ENCODE measurements around the gene ADD2. TPM values are rescaled to one million over a fixed set of nuclear protein-coding genes. Genes with fewer than 3 reads are reported as not detected.
A peak's percentile ranks its signal among the peaks of the same experiment; 100 is the strongest.
"Not testable (repeated sequence)": the region's sequence is repeated elsewhere in the genome, so short reads cannot be mapped to it uniquely, and the experiment has no call there.

Gene ADD2, protein sequence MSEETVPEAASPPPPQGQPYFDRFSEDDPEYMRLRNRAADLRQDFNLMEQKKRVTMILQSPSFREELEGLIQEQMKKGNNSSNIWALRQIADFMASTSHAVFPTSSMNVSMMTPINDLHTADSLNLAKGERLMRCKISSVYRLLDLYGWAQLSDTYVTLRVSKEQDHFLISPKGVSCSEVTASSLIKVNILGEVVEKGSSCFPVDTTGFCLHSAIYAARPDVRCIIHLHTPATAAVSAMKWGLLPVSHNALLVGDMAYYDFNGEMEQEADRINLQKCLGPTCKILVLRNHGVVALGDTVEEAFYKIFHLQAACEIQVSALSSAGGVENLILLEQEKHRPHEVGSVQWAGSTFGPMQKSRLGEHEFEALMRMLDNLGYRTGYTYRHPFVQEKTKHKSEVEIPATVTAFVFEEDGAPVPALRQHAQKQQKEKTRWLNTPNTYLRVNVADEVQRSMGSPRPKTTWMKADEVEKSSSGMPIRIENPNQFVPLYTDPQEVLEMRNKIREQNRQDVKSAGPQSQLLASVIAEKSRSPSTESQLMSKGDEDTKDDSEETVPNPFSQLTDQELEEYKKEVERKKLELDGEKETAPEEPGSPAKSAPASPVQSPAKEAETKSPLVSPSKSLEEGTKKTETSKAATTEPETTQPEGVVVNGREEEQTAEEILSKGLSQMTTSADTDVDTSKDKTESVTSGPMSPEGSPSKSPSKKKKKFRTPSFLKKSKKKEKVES
- polyA plus RNA-seq (ENCODE audit: insufficient read length), result 3.0 TPM

DNA sequence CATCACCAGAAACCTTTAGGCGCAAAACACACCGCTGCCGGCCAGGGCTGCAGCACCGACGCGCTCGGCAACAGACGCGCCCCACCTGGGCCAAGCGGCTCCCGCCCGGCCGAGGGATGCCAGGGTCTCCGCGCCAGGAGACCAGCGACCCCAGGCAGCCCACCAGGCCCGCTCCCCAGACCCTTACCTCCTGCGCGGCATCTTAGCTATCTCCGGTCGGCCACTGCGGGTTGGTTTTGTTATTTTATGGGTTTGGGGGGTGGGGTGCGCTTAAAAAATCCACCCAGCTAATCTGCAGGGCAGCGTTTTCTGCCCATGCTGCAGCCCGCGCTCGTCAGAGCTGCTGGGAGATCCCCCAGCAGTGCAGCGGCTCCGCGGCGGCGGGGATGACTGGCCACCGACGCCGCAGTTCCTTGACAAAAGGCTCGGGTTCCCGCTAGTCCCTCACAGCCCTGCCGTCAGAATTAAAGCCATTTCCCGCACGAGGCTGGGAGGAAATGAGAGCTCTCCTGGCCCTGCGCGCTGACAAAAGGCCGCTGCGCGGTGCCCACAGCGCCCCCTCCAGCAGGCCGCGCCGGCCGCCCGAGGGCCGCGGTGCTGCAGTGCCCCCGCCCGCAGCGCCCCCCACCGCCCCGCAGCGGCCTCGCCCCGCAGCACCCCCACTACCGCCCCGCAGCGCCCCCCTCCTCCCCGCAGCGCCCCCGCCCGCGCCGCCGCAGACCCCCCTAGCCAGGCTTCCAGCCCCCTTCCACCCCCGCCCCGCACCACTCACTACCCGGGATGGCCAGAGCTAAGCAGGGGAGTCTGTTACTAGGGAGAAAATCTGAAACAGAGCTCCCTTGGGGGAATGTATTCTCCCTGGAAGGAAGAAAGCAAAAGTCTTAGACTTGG, at the start of gene ADD2:
ADD2 (minus strand) TSS at position 502 of the 891 bp plus-strand sequence. CDS start 61,792 bp downstream, outside the sequence.
- peak; percentile 49 for DNase-seq

DNA sequence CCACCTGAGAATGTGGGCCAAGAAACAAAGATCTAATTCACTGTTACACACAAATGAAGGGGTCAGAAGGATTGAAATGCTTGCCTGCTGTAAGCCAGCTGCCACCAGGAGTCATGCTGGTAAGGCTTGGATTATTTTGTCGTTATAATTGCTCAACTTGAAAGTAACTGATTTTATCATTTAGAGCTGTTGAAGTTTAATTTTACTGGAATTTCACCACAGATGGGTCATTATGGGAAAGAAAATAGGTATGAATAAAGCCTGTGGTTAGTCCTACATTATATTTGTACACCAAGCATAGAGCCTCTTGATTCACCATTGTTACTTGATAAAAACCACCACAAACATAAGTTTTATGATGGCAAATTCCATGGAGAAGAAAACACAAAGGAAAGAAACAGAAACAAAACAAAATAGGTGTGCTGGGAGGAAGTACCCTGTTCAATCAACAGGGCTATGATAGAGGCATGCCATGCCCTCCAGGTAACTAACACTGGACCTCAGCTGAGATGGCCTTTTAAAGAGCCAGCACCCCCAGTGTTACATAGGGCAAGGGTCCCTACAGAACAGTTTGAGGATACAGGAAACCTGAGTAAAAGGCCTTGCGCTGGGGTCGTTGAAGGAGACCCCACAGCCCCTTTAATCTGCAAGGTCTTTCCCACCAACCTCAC, 49.4 kb upstream of the ADD2 start:
- DNase-seq, result no peak

DNA sequence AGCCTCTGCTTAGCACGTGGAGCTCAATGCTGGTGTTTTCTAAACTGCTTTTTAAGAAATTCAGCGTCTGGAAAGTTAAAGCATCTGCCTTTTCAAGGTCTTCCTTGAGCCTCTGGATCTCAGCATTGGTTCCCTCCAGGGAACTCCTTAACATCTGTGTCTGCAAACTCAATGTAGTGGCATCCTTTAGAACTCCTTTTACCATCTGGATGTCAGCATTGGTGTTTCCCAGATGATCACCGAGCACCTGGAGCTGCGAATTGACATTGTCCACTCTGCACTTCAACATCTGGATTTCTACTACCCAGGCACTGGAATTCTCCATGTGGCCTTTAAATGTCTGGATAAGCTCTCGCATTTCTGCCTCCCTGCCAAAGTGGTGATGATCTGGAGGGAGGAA, 48.7 kb upstream of the ADD2 start:
- DNase-seq, result no peak

DNA sequence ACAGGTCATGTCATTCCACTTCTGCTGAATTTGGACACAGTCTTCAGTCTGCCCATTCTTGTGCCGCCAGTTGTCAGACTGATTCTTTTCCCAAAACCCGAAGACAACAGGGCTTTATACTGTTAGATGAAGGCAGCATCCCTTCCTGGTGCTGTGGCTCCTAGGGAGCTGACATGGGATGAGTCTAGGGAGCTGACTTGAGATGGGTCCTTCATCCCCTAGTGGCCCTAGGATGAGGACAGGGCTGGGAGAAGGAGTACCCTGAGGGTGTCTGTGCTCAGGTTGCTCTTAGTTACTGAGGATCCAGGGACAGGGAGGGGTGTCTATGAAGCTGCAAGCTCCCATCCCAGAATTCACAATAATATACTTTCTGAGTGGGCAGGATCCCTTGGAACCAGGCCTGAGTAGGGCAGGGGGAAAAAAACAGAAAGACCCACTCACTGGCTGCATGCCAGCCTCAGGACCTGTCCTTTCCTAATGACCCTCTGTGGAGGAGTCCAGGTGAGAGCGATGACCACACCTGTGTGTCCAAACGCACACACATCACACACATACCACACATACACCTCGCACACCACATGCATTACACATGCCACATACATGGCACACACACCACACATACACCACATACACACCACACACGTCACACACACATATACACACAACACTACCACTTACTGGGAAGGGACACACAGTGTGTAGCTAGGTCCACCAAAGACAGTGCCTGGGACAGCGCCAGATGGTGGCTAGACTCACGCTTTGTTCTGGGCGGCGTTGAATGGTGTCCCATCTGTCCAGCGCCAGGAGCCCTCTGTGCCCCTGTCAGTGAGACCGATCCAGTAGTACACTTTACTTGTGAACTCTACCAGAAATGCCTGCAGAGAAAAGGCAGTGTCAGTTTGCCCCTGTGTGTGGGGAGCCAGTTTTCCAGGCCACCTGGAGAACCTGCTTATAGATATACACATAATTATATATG, 41.3 kb upstream of the ADD2 start:
- DNase-seq, result no peak

DNA sequence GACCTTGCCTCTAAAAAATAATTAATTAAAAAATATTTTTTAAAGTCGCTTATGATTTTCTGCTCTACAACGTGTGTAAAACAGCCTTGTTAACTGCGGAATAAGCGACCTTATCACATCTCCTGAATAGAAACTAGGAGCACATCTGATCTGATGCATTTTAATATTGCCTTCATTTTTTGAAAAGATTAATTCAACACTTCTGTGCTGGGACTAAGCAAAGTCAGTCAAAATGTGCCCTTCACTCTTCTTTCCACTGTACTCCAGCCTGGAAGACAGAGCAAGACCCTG, 39.8 kb upstream of the ADD2 start:
- DNase-seq, result no peak

DNA sequence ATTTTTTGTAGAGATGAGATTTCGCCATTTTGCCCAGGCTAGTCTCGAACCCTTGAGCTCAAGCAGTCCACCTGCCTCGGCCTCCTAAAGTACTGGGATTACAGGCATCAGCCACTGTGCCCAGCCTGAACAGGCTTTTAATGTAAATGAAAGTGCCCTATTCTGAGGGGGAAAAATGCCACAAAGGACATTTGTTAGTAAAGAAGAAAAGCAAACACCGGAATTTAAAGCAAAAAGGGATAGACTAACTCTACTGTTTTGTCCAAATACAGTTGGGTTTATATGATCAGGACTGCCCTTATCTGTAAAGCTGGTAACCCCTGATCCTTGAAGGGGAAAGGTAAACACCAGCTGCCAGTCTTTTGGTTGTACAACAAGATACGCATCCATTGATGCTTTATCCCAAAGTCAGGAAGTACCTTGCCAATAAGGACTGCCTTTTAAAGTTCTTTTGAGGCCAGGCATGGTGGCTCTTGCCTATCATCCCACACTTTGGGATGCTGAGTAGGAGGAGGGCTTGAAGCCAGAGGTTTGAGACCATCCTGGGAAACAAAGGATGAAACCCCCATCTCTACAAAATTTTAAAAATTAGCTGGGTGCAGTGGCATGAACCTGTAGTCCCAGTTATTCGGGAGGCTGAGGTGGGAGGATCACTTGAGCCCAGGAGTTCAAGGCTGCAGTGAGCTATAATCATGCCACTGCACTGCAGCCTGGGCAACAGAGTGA, 39.3 kb upstream of the ADD2 start:
- DNase-seq, result no peak

DNA sequence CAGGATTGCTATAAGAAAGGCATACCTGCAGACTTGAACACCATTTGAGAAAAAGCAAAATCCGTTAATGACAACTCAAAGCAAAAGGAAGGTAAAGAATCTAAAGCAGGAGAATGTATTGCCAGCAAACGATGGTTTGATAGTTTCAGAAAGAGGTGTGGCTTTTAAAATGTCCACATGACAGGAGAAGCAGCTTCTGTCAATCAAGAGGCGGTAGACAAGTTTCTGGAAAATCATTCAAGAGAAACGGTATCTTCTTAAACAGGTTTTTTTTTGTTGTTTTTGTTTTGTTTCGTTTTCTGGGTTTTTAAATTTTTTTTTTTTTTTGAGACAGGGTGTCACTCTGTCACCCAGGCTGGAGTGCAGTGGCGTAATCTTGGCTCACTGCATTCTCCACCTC, 38.6 kb upstream of the ADD2 start:
- DNase-seq, result no peak

DNA sequence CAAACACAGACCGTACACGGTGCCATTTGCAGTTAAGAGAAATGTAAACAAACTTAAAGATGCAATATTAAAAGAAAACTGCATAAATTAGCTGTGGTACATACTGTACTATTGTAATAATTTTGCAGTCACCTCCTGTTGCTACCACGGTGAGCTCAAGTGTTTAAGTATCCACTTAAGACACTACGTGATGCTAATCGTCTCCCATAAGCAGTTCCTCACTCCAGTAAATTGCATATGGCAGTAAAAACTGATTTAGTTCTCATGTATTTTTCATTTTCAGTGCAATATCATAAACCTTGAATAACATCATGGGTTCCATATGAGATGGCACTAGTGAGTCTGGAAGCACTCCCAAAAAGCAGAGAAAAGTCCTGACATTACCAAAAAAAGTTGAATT, 38.0 kb upstream of the ADD2 start:
- DNase-seq, result no peak

DNA sequence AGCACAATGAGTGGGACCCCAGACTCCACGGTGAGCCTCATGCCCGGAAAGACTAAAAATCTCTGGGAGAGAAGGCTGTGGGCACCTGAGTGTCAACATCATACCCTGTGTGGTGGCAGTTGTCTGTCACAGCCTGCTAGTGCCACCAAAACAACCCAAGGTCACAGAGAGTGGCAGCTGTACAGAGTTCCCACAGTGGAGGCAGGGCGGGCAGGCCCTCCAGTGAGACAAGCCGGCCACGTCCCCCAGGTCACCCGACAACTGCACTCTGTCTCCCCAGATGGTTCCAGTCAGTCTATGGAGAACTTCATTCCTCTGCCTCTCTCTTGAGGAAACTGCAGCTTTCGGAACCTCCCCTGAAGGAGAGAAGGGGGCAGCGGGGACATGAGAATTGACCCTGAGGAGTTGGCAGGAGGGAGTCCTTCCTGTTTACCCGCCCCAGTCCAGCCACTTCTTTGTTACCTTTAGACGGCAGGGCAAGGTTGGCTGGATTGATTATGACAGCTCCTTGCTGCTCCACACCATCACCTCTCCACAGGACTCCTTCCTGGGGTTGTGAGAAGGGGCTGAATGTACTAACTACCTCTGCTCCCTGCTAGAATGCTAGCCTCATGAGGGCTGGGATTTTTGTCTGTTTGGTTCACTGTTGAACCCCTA, 33.7 kb upstream of the ADD2 start:
- no peak for DNase-seq

DNA sequence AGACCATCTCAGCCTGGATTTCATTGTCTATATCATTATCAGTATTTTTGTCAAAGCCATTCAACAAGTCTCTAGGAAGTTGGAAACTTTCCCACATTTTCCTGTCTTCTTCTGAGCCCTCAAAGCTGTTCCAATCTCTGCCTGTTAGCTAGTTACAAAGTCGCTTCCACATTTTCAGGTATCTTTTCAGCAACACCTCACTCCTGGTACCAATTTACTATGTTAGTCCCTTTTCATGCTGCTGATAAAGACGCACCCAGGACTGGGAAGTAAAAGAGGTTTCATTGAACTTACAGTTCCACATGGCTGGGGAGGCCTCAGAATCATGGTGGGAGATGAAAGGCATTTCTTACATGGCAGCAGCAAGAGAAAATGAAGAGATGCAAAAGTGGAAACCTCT, 31.7 kb upstream of the ADD2 start:
- DNase-seq, result no peak

DNA sequence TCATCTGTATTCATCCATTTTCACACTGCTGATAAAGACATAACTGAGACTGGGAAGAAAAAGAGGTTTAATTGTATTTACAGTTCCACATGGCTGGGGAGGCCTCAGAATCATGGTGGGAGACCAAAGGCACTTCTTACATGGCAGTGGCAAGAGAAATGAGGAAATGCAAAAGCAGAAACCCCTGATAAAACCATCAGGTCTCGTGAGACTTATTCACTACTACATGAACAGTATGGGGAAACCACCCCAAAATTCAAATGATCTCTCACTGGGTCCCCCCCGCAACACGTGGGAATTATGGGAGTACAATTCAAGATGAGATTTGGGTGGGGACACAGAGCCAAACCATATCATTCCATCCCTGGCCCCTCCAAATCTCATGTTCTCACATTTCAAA, 30.0 kb upstream of the ADD2 start:
- DNase-seq, result not testable (repeated sequence)

DNA sequence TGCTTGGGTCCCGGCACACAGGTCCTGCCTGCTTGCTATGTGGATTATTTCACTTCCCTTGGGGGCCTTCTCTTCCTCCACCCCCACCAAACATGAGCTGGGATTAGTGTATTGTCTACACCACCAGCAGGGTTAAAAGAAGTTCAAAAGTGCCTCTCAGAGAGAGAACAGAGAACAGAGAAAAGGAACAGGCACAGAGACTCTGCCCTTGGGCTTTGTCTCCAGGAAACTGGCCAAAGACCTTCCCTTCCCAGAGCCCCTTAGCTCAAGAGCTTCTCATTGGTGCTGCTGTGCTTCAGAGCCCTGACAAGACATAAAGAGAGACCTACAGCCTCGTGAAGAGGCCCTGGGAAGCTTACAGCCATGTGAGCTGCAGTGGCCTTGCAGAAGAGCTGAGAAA, 29.5 kb upstream of the ADD2 start:
- DNase-seq, result no peak

DNA sequence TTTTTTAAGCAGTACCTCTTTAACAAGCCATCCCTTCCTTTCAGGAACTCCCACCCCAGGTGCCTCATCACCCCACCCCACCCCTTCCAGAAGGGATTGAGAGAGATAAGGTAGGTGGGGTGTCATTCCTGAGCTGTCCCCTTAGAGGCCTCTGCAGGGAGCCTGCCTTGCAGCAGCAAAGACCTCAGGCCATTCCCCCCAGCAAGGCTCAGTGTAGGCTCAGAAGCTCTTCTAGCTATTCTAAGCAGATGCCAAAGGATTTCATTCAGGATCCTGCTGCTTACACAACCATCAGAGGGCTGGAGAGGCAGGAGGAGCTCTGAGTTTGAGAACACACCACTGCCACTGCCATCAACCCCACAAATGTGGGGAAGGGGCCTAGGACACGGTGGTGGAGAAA, 28.3 kb upstream of the ADD2 start:
- no peak for DNase-seq

DNA sequence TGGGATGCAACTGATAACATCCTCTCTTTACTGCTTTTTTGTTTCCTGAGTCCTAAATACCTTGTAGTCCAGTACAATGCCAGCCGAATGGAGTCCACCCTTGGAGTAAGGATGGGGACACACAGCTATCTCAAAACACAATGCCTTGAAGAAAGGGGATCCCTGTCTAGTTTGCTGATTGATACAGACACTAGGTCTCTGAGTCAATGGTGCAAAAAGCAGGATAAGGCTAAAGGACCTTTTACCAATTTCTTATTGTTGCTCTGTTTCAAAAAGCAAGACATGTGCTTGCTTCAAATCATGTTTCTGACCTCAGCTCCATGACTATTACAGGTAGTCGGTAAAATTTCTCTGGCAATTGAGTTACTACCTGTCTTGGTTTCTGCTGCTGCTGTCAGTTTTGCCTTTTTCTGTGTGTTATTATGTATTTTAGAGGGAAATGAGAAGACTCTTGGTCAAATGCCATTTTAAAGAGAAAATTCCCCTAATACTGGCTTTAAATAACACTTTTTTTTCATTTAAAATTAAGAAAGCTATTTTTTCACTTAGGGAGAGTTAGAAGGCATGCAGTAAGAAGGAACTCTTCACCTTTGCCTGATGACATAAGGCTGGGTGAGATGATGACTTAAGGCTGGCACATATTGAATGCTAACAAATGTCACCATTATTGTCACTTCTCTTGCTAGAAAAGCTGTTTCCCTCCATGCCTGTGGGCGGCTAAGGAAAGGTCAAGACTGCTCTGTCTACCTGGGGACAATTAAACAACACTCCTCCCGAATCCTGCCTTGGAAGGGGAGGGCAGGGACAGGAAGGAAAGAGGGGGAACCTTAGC, 27.4 kb upstream of the ADD2 start:
- DNase-seq, result no peak

DNA sequence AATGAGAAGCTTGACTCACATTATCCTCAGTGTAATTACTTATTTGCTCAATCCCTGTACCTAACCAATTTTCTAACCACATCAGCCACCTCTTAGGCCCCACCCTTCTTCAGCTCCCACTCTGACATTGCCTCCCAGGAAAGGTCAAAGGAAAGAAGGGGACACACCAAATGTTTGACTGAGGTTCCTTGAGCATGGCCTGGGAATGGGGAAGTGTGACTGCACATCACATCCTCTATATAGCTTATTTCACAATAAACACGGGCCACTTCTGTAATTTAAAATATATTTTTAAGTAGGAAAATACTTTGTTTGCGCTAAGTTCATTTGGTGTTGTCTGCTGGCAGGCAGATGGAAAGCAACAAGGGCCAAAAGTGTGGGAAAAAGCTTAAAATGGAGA, 25.4 kb upstream of the ADD2 start:
- no peak for DNase-seq

DNA sequence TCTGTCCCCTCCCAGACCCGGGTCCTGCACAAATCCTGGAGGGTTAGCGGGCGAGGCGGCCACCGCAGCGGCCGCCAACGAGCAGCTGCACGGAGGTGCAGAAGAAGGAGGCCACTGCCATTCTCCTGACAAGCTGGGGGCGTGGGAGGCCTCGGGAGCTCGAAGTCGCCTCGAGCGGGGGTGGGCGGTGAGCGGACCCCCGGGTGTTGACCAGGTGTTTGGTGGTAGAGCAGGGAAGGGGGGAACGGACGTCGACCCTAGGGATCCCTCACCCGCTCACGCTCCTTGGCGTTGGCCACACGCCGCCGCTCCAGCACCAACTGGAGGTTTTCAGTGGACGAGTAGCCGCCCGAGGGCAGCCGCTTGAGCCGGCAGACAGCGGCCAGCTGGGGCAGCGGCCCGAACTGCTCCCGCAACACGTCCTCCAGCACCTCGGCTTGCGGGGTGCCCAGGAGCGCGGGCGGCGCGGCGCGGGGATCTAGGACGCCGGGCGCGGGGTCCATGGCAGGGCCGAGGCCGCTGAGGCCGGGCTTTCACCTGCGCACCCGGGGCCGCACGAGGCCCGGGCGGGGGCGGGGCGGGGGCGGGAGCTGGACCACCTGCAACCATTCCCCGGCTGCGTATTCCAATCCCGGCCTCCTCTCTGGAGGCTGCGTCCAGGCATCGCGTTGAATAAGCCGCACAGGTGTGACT, 22.3 kb upstream of the ADD2 start, which contains the start of gene FIGLA:
FIGLA (minus strand) TSS at position 508 of the 693 bp plus-strand sequence; CDS start at position 503, 5 bp downstream.
- DNase-seq, result no peak

DNA sequence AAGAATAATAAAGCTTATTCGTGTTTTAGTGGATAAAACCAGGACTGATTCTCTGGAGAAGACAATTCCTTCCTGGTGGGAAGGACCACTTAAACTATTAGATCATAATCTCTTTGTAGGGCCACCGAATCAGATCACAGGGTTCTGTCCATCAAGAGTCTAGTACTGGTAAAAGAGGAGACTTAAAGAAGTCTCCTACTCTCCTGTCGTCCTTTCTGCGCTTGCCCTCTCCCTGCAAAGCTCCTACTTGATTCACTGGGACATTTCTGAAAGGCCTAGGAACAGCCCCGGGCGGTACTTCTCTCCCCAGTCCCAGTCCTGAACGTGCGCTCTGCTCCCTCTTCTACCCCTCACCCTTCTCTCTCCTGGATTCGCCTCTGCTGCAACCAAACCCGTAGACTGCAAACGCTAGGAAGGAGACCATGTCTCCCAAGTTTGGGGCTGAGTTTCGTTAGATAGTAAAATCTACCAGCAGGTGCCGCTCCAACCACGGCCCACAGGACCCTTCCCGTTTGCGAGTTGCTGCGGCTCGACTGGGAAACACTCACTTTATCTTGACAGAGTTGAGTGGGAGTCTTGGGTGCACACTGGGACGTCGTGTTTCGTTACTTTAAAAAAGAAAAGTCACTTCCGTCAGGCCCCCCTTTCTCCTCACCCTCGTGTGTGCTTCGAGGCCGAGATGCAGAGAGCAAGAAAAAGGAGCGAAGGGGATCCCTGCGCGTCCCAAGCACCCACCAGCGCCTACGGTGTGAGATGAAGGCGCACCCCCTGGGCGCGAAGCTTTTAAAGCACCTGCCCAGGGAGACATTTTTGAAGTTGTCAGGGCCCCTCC, 21.5 kb upstream of the ADD2 start:
- peak; percentile 56 for DNase-seq

Measured in hindlimb muscle (tissue), 1 donor.